CD8-positive, alpha-beta memory T cell (primary cell): Measurements from ENCODE around the gene PARD3. TPM values are rescaled to one million over a fixed set of nuclear protein-coding genes. Genes with fewer than 3 reads are reported as not detected.
A peak's percentile ranks its signal among the peaks of the same experiment; 100 is the strongest.

Source experiments
- CTCF ChIA-PET: fragments of 350-600 bp; sonication (Branson Sonifier 250); formaldehyde crosslinking; loops from one replicate; lab custom pipeline; 2021; ENCODE audit warnings: antibody characterized with exemption; lab: Charles Lee
- POLR2A ChIA-PET: fragments of 350-600 bp; sonication (Branson Sonifier 250); formaldehyde crosslinking; loops from one replicate; lab custom pipeline; 2021; ENCODE audit warnings: antibody characterized with exemption; lab: Charles Lee
- DNase-seq, 5 donors: peaks; one replicate each; pipeline versions ENCODE4 v3.0.0 to v3.0.0-alpha.2; 2020 to 2022; ENCODE audit warnings: mixed read lengths in 1 of 5
- H3K27ac ChIP-seq: one replicate; pipeline ENCODE4 v1.7.0; 2013; ENCODE audit warnings: low read depth, mild to moderate bottlenecking, low read length, moderate library complexity
- H3K27me3 ChIP-seq: 2 replicates; pipeline ENCODE4 v1.7.0; 2013; ENCODE audit warnings: low read length, mild to moderate bottlenecking; ENCODE audit not compliant: insufficient read depth, poor library complexity, severe bottlenecking
- H3K36me3 ChIP-seq: 2 replicates; pipeline ENCODE4 v1.7.0; 2013; ENCODE audit warnings: mild to moderate bottlenecking, low read length, moderate library complexity; ENCODE audit not compliant: insufficient read depth
- H3K4me1 ChIP-seq: 2 replicates; pipeline ENCODE4 v1.7.0; 2013; ENCODE audit warnings: mild to moderate bottlenecking, low read length, moderate library complexity; ENCODE audit not compliant: insufficient read depth
- H3K4me3 ChIP-seq: 2 replicates; pipeline ENCODE4 v1.7.0; 2013; ENCODE audit warnings: mild to moderate bottlenecking, low read length
- H3K9me3 ChIP-seq: 2 replicates; pipeline ENCODE4 v1.7.0; 2013; ENCODE audit warnings: mild to moderate bottlenecking, low read length
- H3K27ac Mint-ChIP-seq, 8 donors: one replicate each; pipeline ENCODE4 v1.8.0; 2020 to 2021; ENCODE audit warnings: mixed read lengths in 8 of 8, mild to moderate bottlenecking in 6 of 8, inconsistent platforms in 3 of 8, moderate library complexity in 3 of 8
- H3K27me3 Mint-ChIP-seq, 2 donors: one replicate each; pipeline ENCODE4 v1.8.0; 2020 to 2021; ENCODE audit warnings: mixed read lengths in 2 of 2, mild to moderate bottlenecking in 1 of 2, moderate library complexity in 1 of 2
- H3K36me3 Mint-ChIP-seq, 3 donors: one replicate each; pipeline ENCODE4 v1.8.0; 2020 to 2021; ENCODE audit warnings: mixed read lengths in 3 of 3, inconsistent platforms in 1 of 3, mild to moderate bottlenecking in 1 of 3
- H3K4me1 Mint-ChIP-seq, 3 donors: one replicate each; pipeline ENCODE4 v1.8.0; 2020 to 2021; ENCODE audit warnings: mixed read lengths in 3 of 3, inconsistent platforms in 1 of 3, mild to moderate bottlenecking in 1 of 3
- H3K4me3 Mint-ChIP-seq, 7 donors: one replicate each; pipeline ENCODE4 v1.8.0; 2020 to 2021; ENCODE audit warnings: mixed read lengths in 7 of 7, mild to moderate bottlenecking in 6 of 7, moderate library complexity in 4 of 7, inconsistent platforms in 2 of 7
- H3K9me3 Mint-ChIP-seq, 5 donors: one replicate each; pipeline ENCODE4 v1.8.0; 2020 to 2022; ENCODE audit warnings: mixed read lengths in 5 of 5, mild to moderate bottlenecking in 3 of 5, moderate library complexity in 2 of 5, inconsistent platforms in 1 of 5
- polyA plus RNA-seq: library from polyadenylated mRNA; unstranded; fragments of 300-500 nt; fragmentation: Illumina TruSeq; gene quantifications from one replicate; pipeline ENCODE4 v1.2.3, GENCODE V29; 2021
- total RNA-seq, 2 experiments: library from RNA; stranded (reverse); gene quantifications; one replicate each; pipeline ENCODE4 v1.2.3, GENCODE V29; 2021

Gene PARD3
- total and polyA plus RNA-seq, 3 experiments from 2014 or later = 0.27 to 0.46 TPM; not detected in 1

GRCh38 chr10:34088208-34088794 lies 726.8 kb downstream of the PARD3 start:
- no peaks in the 10 kb centered on the region for H3K4me1 ChIP-seq
- no peak for DNase-seq
- no peak overlapping the region for H3K4me3 Mint-ChIP-seq
- no peak overlapping the region for H3K27ac ChIP-seq
- no peaks in the 10 kb centered on the region for H3K27me3 ChIP-seq
- peaks cover 5 to 18% (median 6%) of the 10 kb centered on the region in 5 donors for H3K9me3 Mint-ChIP-seq
- no peak overlapping the region for H3K27ac Mint-ChIP-seq
- no peaks in the 10 kb centered on the region for H3K9me3 ChIP-seq
- no peaks in the 10 kb centered on the region for H3K36me3 ChIP-seq
- ChIA-PET CTCF (no interaction called here), POLR2A (no interaction called here)
- no peak overlapping the region for H3K4me3 ChIP-seq
- no peaks in the 10 kb centered on the region for H3K27me3 Mint-ChIP-seq
- no peaks in the 10 kb centered on the region for H3K4me1 Mint-ChIP-seq
- H3K36me3 Mint-ChIP-seq = no peaks in the 10 kb centered on the region

DNA sequence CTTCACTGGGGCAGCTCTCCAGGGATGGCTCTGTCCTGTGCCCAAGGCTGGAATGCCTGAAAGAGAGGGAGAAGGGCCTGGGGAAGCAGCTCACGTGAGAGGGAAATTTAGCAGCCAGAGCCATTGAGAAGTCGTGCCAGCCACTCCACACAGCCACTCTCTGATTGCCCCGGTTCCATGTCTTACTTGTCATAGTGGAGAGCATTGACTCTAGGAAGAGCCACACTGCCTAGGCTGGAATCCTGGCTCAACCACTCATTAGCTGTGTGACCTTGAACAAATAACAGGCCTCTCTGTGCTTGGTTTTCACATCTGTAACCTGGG lies 728.0 kb downstream of the PARD3 start:
- no peak for DNase-seq
- H3K36me3 ChIP-seq = no peaks in the 10 kb centered on the region
- no peaks in the 10 kb centered on the region for H3K27me3 ChIP-seq
- H3K27ac ChIP-seq = no peak overlapping the region
- Mint-ChIP-seq H3K27me3 (no peaks in the 10 kb centered on the region), H3K4me3 (no peak overlapping the region), H3K36me3 (no peaks in the 10 kb centered on the region), H3K4me1 (no peaks in the 10 kb centered on the region), H3K27ac (no peak overlapping the region), H3K9me3 (peaks cover 5 to 18% (median 6%) of the 10 kb centered on the region in 5 donors)
- H3K4me3 ChIP-seq = no peak overlapping the region
- ChIA-PET CTCF (no interaction called here), POLR2A (no interaction called here)
- H3K9me3 ChIP-seq = no peaks in the 10 kb centered on the region
- no peaks in the 10 kb centered on the region for H3K4me1 ChIP-seq

DNA sequence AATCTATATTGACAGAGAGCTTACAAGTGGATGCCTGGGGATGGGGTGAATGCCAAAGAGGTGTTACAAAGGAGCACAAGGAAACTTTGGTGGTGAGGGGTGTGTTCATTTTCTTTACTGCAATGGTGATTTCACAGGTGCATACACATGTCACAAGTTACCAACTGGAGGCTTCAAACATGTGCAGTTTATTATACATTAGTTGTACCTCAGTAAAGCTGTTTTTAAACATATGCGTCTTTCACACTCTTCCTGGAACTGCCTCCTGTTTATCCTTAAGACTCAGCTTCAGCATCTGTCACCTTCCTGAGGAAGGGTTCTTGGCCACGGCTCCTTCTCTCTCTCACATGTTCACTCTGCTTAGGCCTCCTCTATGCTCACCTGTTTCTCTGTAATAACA lies 731.5 kb downstream of the PARD3 start:
- Histone ChIP-seq H3K4me1 (no peaks in the 10 kb centered on the region), H3K27ac (no peak overlapping the region), H3K4me3 (no peak overlapping the region), H3K27me3 (no peaks in the 10 kb centered on the region), H3K9me3 (no peaks in the 10 kb centered on the region), H3K36me3 (no peaks in the 10 kb centered on the region)
- Mint-ChIP-seq H3K27ac (no peak overlapping the region), H3K27me3 (no peaks in the 10 kb centered on the region), H3K36me3 (no peaks in the 10 kb centered on the region), H3K9me3 (peaks cover 3 to 14% (median 10%) of the 10 kb centered on the region in 5 donors), H3K4me1 (no peaks in the 10 kb centered on the region), H3K4me3 (no peak overlapping the region)
- DNase-seq = no peak
- CTCF ChIA-PET = no interaction called here
- POLR2A ChIA-PET = no interaction called here

DNA sequence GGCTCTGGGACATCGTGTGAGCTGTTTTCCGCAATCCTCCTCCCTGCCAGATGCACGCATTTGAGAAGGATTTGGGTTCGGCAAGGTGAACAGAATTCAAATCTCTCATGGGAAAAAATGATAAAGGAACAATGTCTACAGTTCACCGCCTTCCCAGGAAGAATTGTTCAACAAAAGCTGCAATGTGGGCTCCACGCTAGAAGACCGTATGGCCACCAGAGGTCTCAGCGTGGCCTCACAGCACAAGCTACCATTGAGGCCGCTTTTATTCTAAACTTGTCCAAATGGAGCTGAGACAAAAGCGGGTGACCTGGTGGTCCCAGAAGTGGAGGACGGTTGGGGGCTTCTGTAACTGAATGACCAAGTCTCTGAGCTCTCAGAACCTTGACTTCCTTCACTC lies 733.1 kb downstream of the PARD3 start:
- H3K9me3 ChIP-seq = no peaks in the 10 kb centered on the region
- Mint-ChIP-seq H3K27me3 (no peaks in the 10 kb centered on the region), H3K9me3 (peaks cover 3 to 14% (median 10%) of the 10 kb centered on the region in 5 donors), H3K36me3 (no peaks in the 10 kb centered on the region), H3K27ac (no peak overlapping the region), H3K4me3 (no peak overlapping the region), H3K4me1 (no peaks in the 10 kb centered on the region)
- ChIA-PET CTCF (no interaction called here), POLR2A (no interaction called here)
- no peak for DNase-seq
- H3K27ac ChIP-seq = no peak overlapping the region
- H3K4me1 ChIP-seq = no peaks in the 10 kb centered on the region
- H3K4me3 ChIP-seq = no peak overlapping the region
- no peaks in the 10 kb centered on the region for H3K27me3 ChIP-seq
- no peaks in the 10 kb centered on the region for H3K36me3 ChIP-seq

- Mint-ChIP-seq H3K36me3 (no peaks in the 10 kb centered on the region), H3K27ac (no peak overlapping the region), H3K4me1 (no peaks in the 10 kb centered on the region), H3K9me3 (peaks cover 3 to 10% (median 10%) of the 10 kb centered on the region in 5 donors), H3K4me3 (no peak overlapping the region), H3K27me3 (no peaks in the 10 kb centered on the region)
- DNase-seq = no peak
- H3K27me3 ChIP-seq = no peaks in the 10 kb centered on the region
- H3K4me3 ChIP-seq = no peak overlapping the region
- no peak overlapping the region for H3K27ac ChIP-seq
- ChIA-PET CTCF (no interaction called here), POLR2A (no interaction called here)
- no peaks in the 10 kb centered on the region for H3K36me3 ChIP-seq
- H3K4me1 ChIP-seq = no peaks in the 10 kb centered on the region
- H3K9me3 ChIP-seq = no peaks in the 10 kb centered on the region
Observed at GRCh38 chr10:34081347-34081743, 733.8 kb downstream of the PARD3 start.

DNA sequence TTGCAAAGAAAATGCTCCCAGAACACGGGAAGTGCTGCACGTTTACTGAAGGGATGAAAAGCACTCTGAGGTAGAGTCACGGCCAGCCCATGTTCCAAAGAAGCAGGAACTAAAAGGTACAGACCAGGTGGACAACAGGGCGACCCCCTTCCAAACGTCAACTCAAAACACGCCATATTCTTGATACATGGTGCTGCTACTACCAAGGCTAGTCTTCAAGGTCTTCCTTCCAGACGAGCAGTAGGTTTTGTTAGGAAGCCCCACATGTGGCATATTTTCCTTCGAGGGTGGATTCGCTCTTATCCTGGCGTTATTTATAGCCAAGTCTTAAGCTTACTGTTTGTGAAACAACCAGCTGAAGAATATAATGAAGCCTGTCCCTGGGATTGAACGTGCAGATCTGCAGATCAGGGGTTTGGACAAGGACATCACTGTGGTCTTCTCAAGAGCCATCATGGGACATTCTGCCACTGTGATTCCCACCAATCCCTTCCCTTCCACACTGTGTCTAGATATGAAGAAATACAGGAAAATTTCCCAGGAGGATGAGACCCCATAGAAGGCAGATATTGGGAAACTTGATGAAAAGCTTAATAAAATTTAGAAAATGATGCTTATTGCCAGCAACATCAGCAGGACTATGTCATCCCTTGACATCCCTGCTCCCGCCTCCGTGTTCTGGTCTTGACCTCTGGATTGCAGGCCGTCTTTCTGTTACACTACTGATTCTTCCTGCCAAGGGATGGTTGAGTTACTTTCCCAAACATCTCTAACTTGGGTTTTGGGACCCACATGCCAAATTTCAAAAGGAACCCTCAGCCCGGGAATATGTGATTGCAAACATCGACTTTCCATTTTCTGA lies 734.4 kb downstream of the PARD3 start:
- Mint-ChIP-seq H3K9me3 (peaks cover 3 to 10% (median 9%) of the 10 kb centered on the region in 5 donors), H3K4me1 (no peaks in the 10 kb centered on the region), H3K27me3 (no peaks in the 10 kb centered on the region), H3K36me3 (no peaks in the 10 kb centered on the region), H3K27ac (no peak overlapping the region), H3K4me3 (no peak overlapping the region)
- H3K4me3 ChIP-seq = no peak overlapping the region
- no peaks in the 10 kb centered on the region for H3K36me3 ChIP-seq
- CTCF ChIA-PET = no interaction called here
- DNase-seq = no peak
- H3K9me3 ChIP-seq = no peaks in the 10 kb centered on the region
- H3K27me3 ChIP-seq = no peaks in the 10 kb centered on the region
- POLR2A ChIA-PET = no interaction called here
- no peaks in the 10 kb centered on the region for H3K4me1 ChIP-seq
- H3K27ac ChIP-seq = no peak overlapping the region

- no peaks in the 10 kb centered on the region for H3K27me3 Mint-ChIP-seq
- POLR2A ChIA-PET = no interaction called here
- no peaks in the 10 kb centered on the region for H3K36me3 Mint-ChIP-seq
- H3K36me3 ChIP-seq = no peaks in the 10 kb centered on the region
- no peak overlapping the region for H3K4me3 Mint-ChIP-seq
- no peak overlapping the region for H3K4me3 ChIP-seq
- peaks cover 3 to 10% (median 9%) of the 10 kb centered on the region in 5 donors for H3K9me3 Mint-ChIP-seq
- no peaks in the 10 kb centered on the region for H3K4me1 ChIP-seq
- no peaks in the 10 kb centered on the region for H3K4me1 Mint-ChIP-seq
- H3K27ac Mint-ChIP-seq = peak overlapping the region in 1 of 8 donors; percentile 54
- H3K27me3 ChIP-seq = no peaks in the 10 kb centered on the region
- no peaks in the 10 kb centered on the region for H3K9me3 ChIP-seq
- CTCF ChIA-PET = no interaction called here
- DNase-seq = no peak
- no peak overlapping the region for H3K27ac ChIP-seq
Observed at GRCh38 chr10:34079702-34080484, 735.2 kb downstream of the PARD3 start.
